BE2C (cell line): ENCODE data around the gene VPS25.
A peak's percentile ranks its signal among the peaks of the same experiment; 100 is the strongest.

Source experiments
- DNase-seq: peaks from one replicate; pipeline ENCODE4 v3.0.0-alpha.2; 2020
- H3K27me3 ChIP-seq: fragments of 250-450 bp; sonication (Bioruptor Pico); 2 replicates; pipeline ENCODE4 v1.5.1; 2020; ENCODE audit warnings: mild to moderate bottlenecking
- H3K36me3 ChIP-seq: fragments of 250-450 bp; sonication (Bioruptor Pico); 2 replicates; pipeline ENCODE4 v1.5.1; 2020; ENCODE audit warnings: mild to moderate bottlenecking
- H3K4me1 ChIP-seq: fragments of 250-450 bp; sonication (Bioruptor Pico); 2 replicates; pipeline ENCODE4 v1.5.1; 2020
- H3K4me3 ChIP-seq: 2 replicates; pipeline ENCODE4 v1.5.1; 2011; ENCODE audit warnings: low read depth, low read length
- H3K9me3 ChIP-seq: fragments of 250-450 bp; sonication (Bioruptor Pico); 2 replicates; pipeline ENCODE4 v1.5.1; 2020
- CTCF ChIP-seq: IDR thresholded peaks from 2 replicates; pipeline ENCODE4 v1.5.1; 2012; ENCODE audit warnings: mild to moderate bottlenecking, low read depth, low read length

The VPS25 gene

DNA sequence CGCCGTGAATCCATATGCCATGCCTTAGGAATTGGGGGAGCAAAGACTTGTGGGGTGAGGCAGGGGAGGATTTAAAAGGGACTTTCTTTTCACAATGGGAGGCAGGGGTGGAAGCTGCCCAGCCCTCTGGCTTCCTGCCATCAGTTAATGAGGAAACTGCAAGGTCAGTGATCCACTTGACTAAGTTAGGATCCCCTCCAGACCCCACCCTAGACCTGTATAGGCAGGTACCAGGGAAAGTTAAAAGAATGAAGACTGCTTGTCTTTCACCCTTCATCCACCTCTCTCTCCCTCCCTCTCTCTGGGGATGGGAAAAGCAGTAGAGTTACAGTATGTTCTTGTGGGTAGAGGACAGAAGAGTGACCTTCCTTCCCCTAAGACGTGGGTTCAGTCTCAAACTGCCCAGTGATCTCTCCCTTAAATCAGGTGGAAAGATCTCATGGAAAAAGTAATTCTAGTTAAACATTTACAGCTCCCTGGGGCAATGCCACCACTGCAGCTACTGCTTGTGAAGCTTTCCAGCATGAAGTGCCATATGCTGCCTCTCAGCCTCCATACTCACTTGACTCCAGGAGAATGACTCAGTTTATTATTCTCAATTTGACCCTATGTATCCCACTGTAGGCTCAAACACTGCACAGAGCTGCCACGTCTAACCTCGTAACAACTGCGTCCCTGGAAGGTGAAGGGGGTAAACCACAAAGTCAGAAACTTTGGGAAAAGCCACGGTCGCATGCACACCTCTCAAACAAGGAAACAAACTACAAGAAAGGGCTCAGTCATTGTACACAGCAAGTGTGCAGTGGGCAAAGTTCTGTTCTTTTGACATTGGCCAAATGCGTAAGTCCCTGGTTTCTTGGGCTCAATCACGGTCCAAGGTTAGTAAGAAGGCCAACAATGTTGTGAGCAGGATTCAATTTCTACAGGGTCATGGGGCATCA, 24.1 kb downstream of the VPS25 start:
- no peaks in the 10 kb centered on the region for H3K36me3 ChIP-seq
- no peak for TF ChIP-seq CTCF
- H3K4me3 ChIP-seq = peak overlapping the region; percentile 95
- H3K27me3 ChIP-seq = peaks cover 8% of the 10 kb centered on the region
- DNase-seq = no peak
- no peaks in the 10 kb centered on the region for H3K4me1 ChIP-seq
- H3K9me3 ChIP-seq = peaks cover 6% of the 10 kb centered on the region

DNA sequence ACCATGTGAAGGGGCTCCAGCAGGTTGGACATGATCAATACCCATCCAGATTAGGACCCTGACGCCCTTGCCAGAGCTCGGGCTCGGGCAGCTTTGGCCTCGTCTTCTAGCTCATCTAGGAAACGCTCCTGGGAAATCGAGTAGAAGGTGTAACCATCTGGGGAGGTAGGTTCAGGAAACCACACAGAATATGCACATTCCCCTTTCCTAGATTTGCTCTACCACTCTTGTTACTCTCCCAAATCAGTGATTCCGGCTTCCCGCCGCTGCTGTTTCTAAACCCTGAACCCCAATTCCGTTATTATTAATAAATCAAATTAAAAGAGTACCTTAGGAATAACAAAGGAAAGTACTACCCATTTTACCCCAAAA, 24.7 kb downstream of the VPS25 start:
- no peak for DNase-seq
- H3K9me3 ChIP-seq = peaks cover 6% of the 10 kb centered on the region
- H3K36me3 ChIP-seq = no peaks in the 10 kb centered on the region
- no peak for TF ChIP-seq CTCF
- H3K27me3 ChIP-seq = peaks cover 15% of the 10 kb centered on the region
- no peaks in the 10 kb centered on the region for H3K4me1 ChIP-seq
- H3K4me3 ChIP-seq = peak overlapping the region; percentile 95

- DNase-seq = peak; percentile 93
- no peak for TF ChIP-seq CTCF
- Histone ChIP-seq H3K4me1 (no peaks in the 10 kb centered on the region), H3K27me3 (peaks cover 18% of the 10 kb centered on the region), H3K36me3 (no peaks in the 10 kb centered on the region), H3K9me3 (peaks cover 6% of the 10 kb centered on the region), H3K4me3 (peak within 1 kb of the TSS; percentile 95)
Observed at GRCh38 chr17:42798383-42799380, 25.4 kb downstream of the VPS25 start, which contains the start of the genes CNTD1 and COA3. TSS of gene CNTD1 (plus strand) at chr17:42798861. CDS start at chr17:42799068, 207 bp downstream. TSS of gene COA3 (minus strand) at chr17:42798704. CDS start at chr17:42798681, 23 bp downstream.

- Histone ChIP-seq H3K4me1 (no peaks in the 10 kb centered on the region), H3K9me3 (peaks cover 6% of the 10 kb centered on the region), H3K27me3 (peaks cover 25% of the 10 kb centered on the region), H3K36me3 (no peaks in the 10 kb centered on the region), H3K4me3 (no peak overlapping the region)
- TF ChIP-seq CTCF = no peak
- DNase-seq = no peak
Observed at GRCh38 chr17:42803074-42803883, 30.0 kb downstream of the VPS25 start.

GRCh38 chr17:42804918-42805367, 31.7 kb downstream of the VPS25 start:
- no peak for TF ChIP-seq CTCF
- no peaks in the 10 kb centered on the region for H3K4me1 ChIP-seq
- H3K9me3 ChIP-seq = no peaks in the 10 kb centered on the region; the same call in 1 of the 2 replicates
- H3K27me3 ChIP-seq = peaks cover 25% of the 10 kb centered on the region
- DNase-seq = no peak
- no peaks in the 10 kb centered on the region for H3K36me3 ChIP-seq
- no peak overlapping the region for H3K4me3 ChIP-seq
